ENCODE measurements around the gene BEGAIN.

BEGAIN gene

DNA sequence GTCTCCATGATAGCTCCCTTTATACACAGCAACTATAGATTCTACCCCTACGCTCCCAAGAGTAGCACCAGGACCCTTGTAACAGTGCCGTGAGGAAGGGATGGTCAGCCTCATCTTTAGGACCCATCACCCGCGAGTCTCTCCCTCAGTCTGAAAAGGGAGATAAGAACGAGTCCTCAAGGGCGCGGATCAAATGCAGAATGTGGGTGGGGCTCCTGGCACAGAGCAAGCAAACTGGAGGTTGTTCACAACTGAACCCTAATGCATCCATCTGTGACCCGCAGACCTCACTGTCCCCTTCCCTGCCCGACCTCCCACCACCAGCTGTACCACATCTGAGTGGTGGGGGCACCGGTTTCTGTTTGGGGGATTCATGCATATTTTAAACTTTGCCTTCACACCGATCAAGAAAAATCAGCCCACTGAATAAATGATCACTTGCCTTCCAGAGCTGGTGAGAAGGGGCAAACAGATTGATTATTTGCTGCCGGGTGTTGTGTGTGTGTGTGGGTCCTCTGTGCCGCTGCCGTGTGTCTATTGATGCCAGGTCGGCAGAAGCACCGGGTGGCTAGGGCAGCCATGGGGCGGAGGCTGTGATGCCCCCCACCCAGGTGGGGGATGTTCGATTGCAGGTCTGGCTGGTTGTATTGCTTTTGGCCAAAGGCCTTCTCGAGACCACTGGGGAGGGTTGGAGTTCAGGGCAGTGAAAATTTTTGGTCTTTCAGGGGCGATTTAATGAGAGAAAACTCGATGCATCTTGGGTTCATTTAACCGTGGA is 35.7 kb upstream of the BEGAIN start:
- TF ChIP-seq, protein P1, sequence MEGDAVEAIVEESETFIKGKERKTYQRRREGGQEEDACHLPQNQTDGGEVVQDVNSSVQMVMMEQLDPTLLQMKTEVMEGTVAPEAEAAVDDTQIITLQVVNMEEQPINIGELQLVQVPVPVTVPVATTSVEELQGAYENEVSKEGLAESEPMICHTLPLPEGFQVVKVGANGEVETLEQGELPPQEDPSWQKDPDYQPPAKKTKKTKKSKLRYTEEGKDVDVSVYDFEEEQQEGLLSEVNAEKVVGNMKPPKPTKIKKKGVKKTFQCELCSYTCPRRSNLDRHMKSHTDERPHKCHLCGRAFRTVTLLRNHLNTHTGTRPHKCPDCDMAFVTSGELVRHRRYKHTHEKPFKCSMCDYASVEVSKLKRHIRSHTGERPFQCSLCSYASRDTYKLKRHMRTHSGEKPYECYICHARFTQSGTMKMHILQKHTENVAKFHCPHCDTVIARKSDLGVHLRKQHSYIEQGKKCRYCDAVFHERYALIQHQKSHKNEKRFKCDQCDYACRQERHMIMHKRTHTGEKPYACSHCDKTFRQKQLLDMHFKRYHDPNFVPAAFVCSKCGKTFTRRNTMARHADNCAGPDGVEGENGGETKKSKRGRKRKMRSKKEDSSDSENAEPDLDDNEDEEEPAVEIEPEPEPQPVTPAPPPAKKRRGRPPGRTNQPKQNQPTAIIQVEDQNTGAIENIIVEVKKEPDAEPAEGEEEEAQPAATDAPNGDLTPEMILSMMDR (IDR thresholded peaks at IDR 0.05), result no peak

DNA sequence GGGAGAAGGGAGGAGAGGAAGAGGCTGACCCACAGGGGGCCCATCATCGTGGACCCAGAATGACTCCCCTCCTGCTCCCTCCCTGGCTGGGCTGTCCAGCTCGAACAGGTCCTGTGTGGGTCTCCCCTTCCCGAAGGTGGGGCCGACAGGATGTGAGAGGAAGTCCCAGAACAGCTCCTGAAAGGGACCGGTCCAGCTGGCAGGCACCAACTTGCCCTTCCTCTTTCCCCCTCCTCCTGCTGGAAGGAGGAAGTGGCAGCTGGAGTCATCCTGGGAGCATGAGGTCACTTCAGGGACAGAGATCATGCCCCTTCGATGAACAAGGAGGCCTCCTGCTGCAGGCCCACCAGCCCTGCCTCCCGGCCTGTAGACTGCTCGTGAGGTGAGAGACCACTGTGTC is 35.0 kb upstream of the BEGAIN start:
- H3K27me3 ChIP-seq, result peaks cover 23% of the 10 kb centered on the region
- H3K4me3 ChIP-seq (ENCODE audit: low read depth in 1 of 2, low read length in 1 of 2), result no peak overlapping the region
- H3K27ac ChIP-seq, result no peak overlapping the region
- no peaks in the 10 kb centered on the region for H3K9me3 ChIP-seq
- peaks cover 4 to 17% of the 10 kb centered on the region in 2 experiments for H3K4me1 ChIP-seq (ENCODE audit: control insufficient read depth in 1 of 2, insufficient read depth in 1 of 2, low read depth in 1 of 2, low read length in 1 of 2)
- TF ChIP-seq, protein P1 (IDR thresholded peaks at IDR 0.05), result no peak
- H3K36me3 ChIP-seq, result no peaks in the 10 kb centered on the region

More for the DNA sequence above, 35.7 kb upstream of the BEGAIN start:
- H3K27me3 ChIP-seq, result peaks cover 17% of the 10 kb centered on the region
- no peaks in the 10 kb centered on the region for H3K9me3 ChIP-seq
- no peak overlapping the region for H3K27ac ChIP-seq
- peaks cover 4 to 11% of the 10 kb centered on the region in 2 experiments for H3K4me1 ChIP-seq (ENCODE audit: control insufficient read depth in 1 of 2, insufficient read depth in 1 of 2, low read depth in 1 of 2, low read length in 1 of 2)
- H3K36me3 ChIP-seq, result no peaks in the 10 kb centered on the region
- no peak overlapping the region for H3K4me3 ChIP-seq (ENCODE audit: low read depth in 1 of 2, low read length in 1 of 2)

GRCh38 chr14:100621806-100622205 is 34.6 kb upstream of the BEGAIN start:
- no peaks in the 10 kb centered on the region for H3K36me3 ChIP-seq
- peaks cover 23% of the 10 kb centered on the region for H3K27me3 ChIP-seq
- TF ChIP-seq, protein P1 (IDR thresholded peaks at IDR 0.05), result no peak
- H3K4me1 ChIP-seq (ENCODE audit: control insufficient read depth in 1 of 2, insufficient read depth in 1 of 2, low read depth in 1 of 2, low read length in 1 of 2), result peaks cover 4 to 17% of the 10 kb centered on the region in 2 experiments
- no peak overlapping the region for H3K27ac ChIP-seq
- no peak overlapping the region for H3K4me3 ChIP-seq (ENCODE audit: low read depth in 1 of 2, low read length in 1 of 2)
- H3K9me3 ChIP-seq, result no peaks in the 10 kb centered on the region

DNA sequence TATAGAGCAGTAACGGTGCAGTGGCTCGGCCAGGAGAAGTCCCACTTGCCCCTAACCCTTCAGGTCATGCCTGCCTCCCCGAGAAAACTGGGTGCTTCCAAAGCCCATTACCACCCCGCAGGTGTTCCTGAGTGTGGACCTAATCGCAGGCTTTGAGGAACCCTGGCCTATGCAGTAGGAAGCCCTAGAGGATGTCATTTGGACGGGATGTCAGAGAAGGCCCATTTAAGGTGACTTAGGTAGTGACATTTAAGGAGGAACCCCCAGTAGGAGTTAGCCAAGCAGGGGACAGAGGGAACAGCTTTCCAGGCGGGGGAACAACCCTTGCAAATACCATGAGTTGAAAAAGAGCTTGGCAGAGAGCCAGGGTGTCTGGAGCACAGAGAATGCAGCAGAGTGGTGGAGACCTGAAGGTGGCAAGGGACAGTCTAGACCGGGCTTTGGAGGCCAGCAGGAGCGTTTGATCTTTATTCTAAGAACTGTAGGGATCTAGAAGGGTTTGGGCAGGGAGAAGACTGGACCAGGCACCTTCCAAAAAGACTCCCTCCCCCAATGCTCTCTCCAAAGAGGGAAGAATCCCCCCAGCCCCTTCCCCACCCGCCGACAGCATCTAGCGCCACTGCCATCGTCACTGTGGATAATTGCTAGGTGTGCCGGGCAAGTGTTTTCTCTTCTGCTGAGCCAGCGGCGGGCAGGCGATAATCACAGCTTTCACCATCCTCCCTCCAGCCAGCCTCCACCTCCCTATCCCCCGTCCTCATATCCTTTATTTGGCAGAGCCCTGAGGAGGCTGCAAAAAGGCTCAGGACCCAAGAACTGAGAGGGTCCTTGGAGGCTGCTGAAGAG is 33.3 kb upstream of the BEGAIN start:
- Histone ChIP-seq H3K27me3 (peaks cover 12% of the 10 kb centered on the region), H3K9me3 (no peaks in the 10 kb centered on the region), H3K4me3 (ENCODE audit: low read depth in 1 of 2, low read length in 1 of 2) (no peak overlapping the region), H3K27ac (no peak overlapping the region), H3K36me3 (no peaks in the 10 kb centered on the region), H3K4me1 (ENCODE audit: control insufficient read depth in 1 of 2, insufficient read depth in 1 of 2, low read depth in 1 of 2, low read length in 1 of 2) (peaks cover 4 to 17% of the 10 kb centered on the region in 2 experiments)
- TF ChIP-seq, protein P1 (IDR thresholded peaks at IDR 0.05), result no peak

- H3K4me1 ChIP-seq (ENCODE audit: control insufficient read depth in 1 of 2, insufficient read depth in 1 of 2, low read depth in 1 of 2, low read length in 1 of 2), result peaks cover 4 to 17% of the 10 kb centered on the region in 2 experiments
- H3K27ac ChIP-seq, result no peak overlapping the region
- no peak overlapping the region for H3K4me3 ChIP-seq (ENCODE audit: low read depth in 1 of 2, low read length in 1 of 2)
- no peaks in the 10 kb centered on the region for H3K9me3 ChIP-seq
- H3K27me3 ChIP-seq, result peaks cover 8% of the 10 kb centered on the region
- no peaks in the 10 kb centered on the region for H3K36me3 ChIP-seq
- TF ChIP-seq, protein P1 (IDR thresholded peaks at IDR 0.05), result no peak
Observed at GRCh38 chr14:100619396-100620254, 32.4 kb upstream of the BEGAIN start.

Data from neutrophil (primary cell).